Fibroblast of lung (primary cell): ENCODE measurements around the gene AKAP13. TPM values are rescaled to one million over a fixed set of nuclear protein-coding genes. Genes with fewer than 3 reads are reported as not detected.
A peak's percentile ranks its signal among the peaks of the same experiment; 100 is the strongest.

ENCODE experiments used
- DNase-seq, 2 donors: peaks; one replicate each; pipeline versions ENCODE4 v3.0.0 to v3.0.0-alpha.2; 2010; ENCODE audit warnings: low read depth in 2 of 2
- H2AFZ ChIP-seq: 2 replicates; pipeline ENCODE4 v1.5.1; 2012; ENCODE audit warnings: low read length, control low read depth, inconsistent platforms
- H3K27ac ChIP-seq: 2 replicates; pipeline ENCODE4 v1.5.1; 2011; ENCODE audit warnings: low read length, control low read depth; ENCODE audit not compliant: insufficient read depth
- H3K27me3 ChIP-seq: 2 replicates; pipeline ENCODE4 v1.5.1; 2011; ENCODE audit warnings: mild to moderate bottlenecking, low read length; ENCODE audit not compliant: control insufficient read depth, insufficient read depth
- H3K36me3 ChIP-seq: 2 replicates; pipeline ENCODE4 v1.5.1; 2011; ENCODE audit warnings: low read length; ENCODE audit not compliant: control insufficient read depth, insufficient read depth
- H3K4me1 ChIP-seq: 2 replicates; pipeline ENCODE4 v1.5.1; 2011; ENCODE audit warnings: low read length; ENCODE audit not compliant: control insufficient read depth, insufficient read depth; ENCODE audit errors: extremely low read depth
- H3K4me2 ChIP-seq: 2 replicates; pipeline ENCODE4 v1.5.1; 2011; ENCODE audit warnings: low read length, control low read depth; ENCODE audit not compliant: insufficient read depth; ENCODE audit errors: extremely low read depth
- H3K4me3 ChIP-seq, 4 experiments: fragments of 200-600 bp in 1 of 4; sonication (generic) in 1 of 4; replicated peaks in 1 of 4; 2 replicates each; pipeline ENCODE4 v1.5.1; 2011 to 2016; ENCODE audit warnings: low read length in 4 of 4, low read depth in 3 of 4, mild to moderate bottlenecking in 3 of 4, control low read depth in 2 of 4, inconsistent platforms in 1 of 4, mixed read lengths in 1 of 4; ENCODE audit not compliant: insufficient read depth in 1 of 4; ENCODE audit errors: control extremely low read depth in 1 of 4
- H3K79me2 ChIP-seq: 2 replicates; pipeline ENCODE4 v1.5.1; 2012; ENCODE audit warnings: mild to moderate bottlenecking, low read length, inconsistent platforms; ENCODE audit not compliant: control insufficient read depth, insufficient read depth
- H3K9ac ChIP-seq: 2 replicates; pipeline ENCODE4 v1.5.1; 2011; ENCODE audit warnings: mild to moderate bottlenecking, low read length, control low read depth; ENCODE audit not compliant: insufficient read depth
- H3K9me3 ChIP-seq: 2 replicates; pipeline ENCODE4 v1.5.1; 2012; ENCODE audit warnings: low read depth, low read length; ENCODE audit not compliant: control insufficient read depth, insufficient read depth
- H4K20me1 ChIP-seq: 2 replicates; pipeline ENCODE4 v1.5.1; 2011; ENCODE audit warnings: low read length; ENCODE audit not compliant: control insufficient read depth, insufficient read depth; ENCODE audit errors: extremely low read depth
- CTCF ChIP-seq, 2 donors: IDR thresholded peaks in 1 of 2; conservative IDR thresholded peaks in 1 of 2; 1 replicate in 1 of 2; 2 replicates in 1 of 2; pipeline ENCODE4 v1.5.1; 2011 to 2012; ENCODE audit warnings: low read length in 2 of 2, control low read depth in 1 of 2, inconsistent platforms in 1 of 2, low read depth in 1 of 2, mild to moderate bottlenecking in 1 of 2
- EZH2 ChIP-seq: IDR thresholded peaks from 2 replicates; pipeline ENCODE4 v1.5.1; 2012; ENCODE audit warnings: low read length, control low read depth, mild to moderate bottlenecking; ENCODE audit errors: missing control alignments
- polyA plus RNA-seq, 2 donors: library from polyadenylated mRNA; depleted of rRNA in 1 of 2; stranded (reverse) in 1 of 2; unstranded in 1 of 2; fragments of >200 nt; gene quantifications; 2 replicates each; pipeline ENCODE4 v1.2.1, GENCODE V29; 2011 to 2012; ENCODE audit warnings: missing spikeins in 1 of 2
- total RNA-seq: library from RNA; depleted of rRNA; stranded (reverse); fragments of >200 nt; gene quantifications from 2 replicates; pipeline ENCODE4 v1.2.1, GENCODE V29; 2014

The AKAP13 gene
- total and polyA plus RNA-seq, 2 donors (not counting 1 experiment from before 2014, with no cell fraction given), result 8.3 to 68.4 TPM

GRCh38 chr15:85687329-85687728 is 306.9 kb downstream of the AKAP13 start:
- DNase-seq, result no peak
- no peak overlapping the region for H3K9ac ChIP-seq
- H3K4me1 ChIP-seq, result no peaks in the 10 kb centered on the region
- no peaks in the 10 kb centered on the region for H3K79me2 ChIP-seq
- H3K27me3 ChIP-seq, result no peaks in the 10 kb centered on the region
- H3K9me3 ChIP-seq, result no peaks in the 10 kb centered on the region
- H3K4me2 ChIP-seq, result no peak overlapping the region
- no peak overlapping the region for H2AFZ ChIP-seq
- no peaks in the 10 kb centered on the region for H4K20me1 ChIP-seq
- H3K27ac ChIP-seq, result no peak overlapping the region
- TF ChIP-seq CTCF (conservative IDR thresholded peaks at IDR 0.05 in 1 of 2, IDR thresholded peaks at IDR 0.05 in 1 of 2; ENCODE audit: low read depth in 1 of 2, low read length in 2 of 2) (no peak), EZH2 (no peak)
- H3K4me3 ChIP-seq, result no peak overlapping the region
- H3K36me3 ChIP-seq, result peaks cover 2% of the 10 kb centered on the region

- Histone ChIP-seq H3K36me3 (peaks cover 2% of the 10 kb centered on the region), H3K27ac (no peak overlapping the region), H3K9me3 (no peaks in the 10 kb centered on the region), H3K4me3 (no peak overlapping the region), H3K4me2 (no peak overlapping the region), H4K20me1 (no peaks in the 10 kb centered on the region), H2AFZ (no peak overlapping the region), H3K79me2 (no peaks in the 10 kb centered on the region), H3K9ac (no peak overlapping the region), H3K27me3 (no peaks in the 10 kb centered on the region), H3K4me1 (no peaks in the 10 kb centered on the region)
- TF ChIP-seq EZH2 (no peak), CTCF (conservative IDR thresholded peaks at IDR 0.05 in 1 of 2, IDR thresholded peaks at IDR 0.05 in 1 of 2; ENCODE audit: low read depth in 1 of 2, low read length in 2 of 2) (no peak)
- no peak for DNase-seq
Observed at GRCh38 chr15:85688711-85689110, 308.3 kb downstream of the AKAP13 start.

GRCh38 chr15:85689729-85690128 is 309.3 kb downstream of the AKAP13 start:
- Histone ChIP-seq H3K4me2 (peak overlapping the region; percentile 67), H3K9me3 (no peaks in the 10 kb centered on the region), H4K20me1 (no peaks in the 10 kb centered on the region), H3K36me3 (peaks cover 4% of the 10 kb centered on the region), H3K4me3 (peak overlapping the region in 2 of 4 experiments; percentile 45 to 58), H3K27ac (peak overlapping the region; percentile 40), H3K79me2 (no peaks in the 10 kb centered on the region), H3K4me1 (no peaks in the 10 kb centered on the region), H3K9ac (no peak overlapping the region), H2AFZ (peak overlapping the region; percentile 15), H3K27me3 (no peaks in the 10 kb centered on the region)
- peak; percentile 71 to 73 for DNase-seq
- TF ChIP-seq EZH2, result no peak
- TF ChIP-seq CTCF (conservative IDR thresholded peaks at IDR 0.05 in 1 of 2, IDR thresholded peaks at IDR 0.05 in 1 of 2; ENCODE audit: low read depth in 1 of 2, low read length in 2 of 2), result no peak
